ENCODE data around the gene ASH1L. TPM values are rescaled to one million over a fixed set of nuclear protein-coding genes. Genes with fewer than 3 reads are reported as not detected.

ASH1L gene
- total RNA-seq, 6 experiments from 2014 or later: 25.7 to 32.5 (median 26.7) TPM

- peaks cover 16% of the 10 kb centered on the region for H3K27me3 Mint-ChIP-seq (ENCODE audit: insufficient read depth)
- H3K9me3 Mint-ChIP-seq: no peaks in the 10 kb centered on the region
- H3K4me3 Mint-ChIP-seq: peak overlapping the region; percentile 96
- no peak for TF ChIP-seq CTCF (IDR thresholded peaks at IDR 0.05)
- DNase-seq: peak; percentile 95
- peak overlapping the region; percentile 80 for H3K27ac Mint-ChIP-seq
- peaks cover 40% of the 10 kb centered on the region for H3K4me1 Mint-ChIP-seq (ENCODE audit: low read depth)
- peaks cover 5% of the 10 kb centered on the region; the same call in 1 of the 2 replicates for H3K36me3 Mint-ChIP-seq (ENCODE audit: low read depth)
Measured at GRCh38 chr1:155324037-155324716, 238.4 kb downstream of the ASH1L start.

GRCh38 chr1:155323729-155324036 lies 238.9 kb downstream of the ASH1L start:
- no peak for TF ChIP-seq CTCF (IDR thresholded peaks at IDR 0.05)
- peak; percentile 83 for DNase-seq
- Mint-ChIP-seq H3K27me3 (ENCODE audit: insufficient read depth) (peaks cover 14% of the 10 kb centered on the region), H3K36me3 (ENCODE audit: low read depth) (peaks cover 5% of the 10 kb centered on the region; the same call in 1 of the 2 replicates), H3K4me3 (peak overlapping the region; percentile 96), H3K27ac (peak overlapping the region; percentile 80), H3K9me3 (no peaks in the 10 kb centered on the region), H3K4me1 (ENCODE audit: low read depth) (peaks cover 40% of the 10 kb centered on the region)

- Mint-ChIP-seq H3K36me3 (ENCODE audit: low read depth) (peaks cover 5% of the 10 kb centered on the region; the same call in 1 of the 2 replicates), H3K4me1 (ENCODE audit: low read depth) (peaks cover 40% of the 10 kb centered on the region), H3K4me3 (peak overlapping the region; percentile 96), H3K9me3 (no peaks in the 10 kb centered on the region), H3K27ac (peak overlapping the region; percentile 86), H3K27me3 (ENCODE audit: insufficient read depth) (peaks cover 13% of the 10 kb centered on the region)
- peak; percentile 99 for TF ChIP-seq CTCF (IDR thresholded peaks at IDR 0.05)
- peak; percentile 96 for DNase-seq
Measured at GRCh38 chr1:155322953-155323728, 239.5 kb downstream of the ASH1L start.

GRCh38 chr1:155322571-155322952 lies 240.0 kb downstream of the ASH1L start:
- H3K4me3 Mint-ChIP-seq: peak overlapping the region; percentile 96
- peaks cover 40% of the 10 kb centered on the region for H3K4me1 Mint-ChIP-seq (ENCODE audit: low read depth)
- TF ChIP-seq CTCF (IDR thresholded peaks at IDR 0.05): no peak
- peak; percentile 26 for DNase-seq
- peak overlapping the region; percentile 86 for H3K27ac Mint-ChIP-seq
- H3K9me3 Mint-ChIP-seq: no peaks in the 10 kb centered on the region
- peaks cover 13% of the 10 kb centered on the region for H3K27me3 Mint-ChIP-seq (ENCODE audit: insufficient read depth)
- H3K36me3 Mint-ChIP-seq (ENCODE audit: low read depth): peaks cover 5% of the 10 kb centered on the region; the same call in 1 of the 2 replicates

GRCh38 chr1:155321639-155322503 lies 240.7 kb downstream of the ASH1L start:
- peak; percentile 30; the same call in 1 of the 2 replicates for TF ChIP-seq CTCF (IDR thresholded peaks at IDR 0.05)
- H3K4me3 Mint-ChIP-seq: peak overlapping the region; percentile 96
- peaks cover 5% of the 10 kb centered on the region; the same call in 1 of the 2 replicates for H3K36me3 Mint-ChIP-seq (ENCODE audit: low read depth)
- peaks cover 40% of the 10 kb centered on the region for H3K4me1 Mint-ChIP-seq (ENCODE audit: low read depth)
- peaks cover 13% of the 10 kb centered on the region for H3K27me3 Mint-ChIP-seq (ENCODE audit: insufficient read depth)
- no peak for DNase-seq
- no peaks in the 10 kb centered on the region for H3K9me3 Mint-ChIP-seq
- H3K27ac Mint-ChIP-seq: peak overlapping the region; percentile 86

All from HFFc6 (cell line).